Adrenal gland (tissue), 19 donors: Measurements from ENCODE around the gene ATP1B3. TPM values are rescaled to one million over a fixed set of nuclear protein-coding genes. Genes with fewer than 3 reads are reported as not detected.

Experiments
- DNase-seq, 7 donors: peaks; one replicate each; pipeline ENCODE4 v3.0.0-alpha.2; 2019 to 2020
- H3K27ac ChIP-seq, 5 donors: fragments of 200-600 bp; sonication (generic) in 4 of 5; 1 replicate in 3 of 5; 2 replicates in 2 of 5; pipeline versions ENCODE4 v1.5.1 to v1.8.0; 2016 to 2020; ENCODE audit warnings: mild to moderate bottlenecking in 1 of 5
- H3K27me3 ChIP-seq: fragments of 200-600 bp; 2 replicates; pipeline ENCODE4 v1.8.0; 2021
- H3K36me3 ChIP-seq, 2 donors: fragments of 200-600 bp; replicated peaks in 1 of 2; 1 replicate in 1 of 2; 2 replicates in 1 of 2; pipeline versions ENCODE4 v1.5.1 to v1.8.0; 2018 to 2022
- H3K4me1 ChIP-seq, 2 donors: fragments of 200-600 bp; replicated peaks in 1 of 2; 1 replicate in 1 of 2; 2 replicates in 1 of 2; pipeline versions ENCODE4 v1.5.1 to v1.8.0; 2018 to 2021
- H3K4me3 ChIP-seq, 4 donors: fragments of 200-600 bp; sonication (generic) in 3 of 4; one replicate each; pipeline ENCODE4 v1.5.1; 2016 to 2018
- H3K9me3 ChIP-seq, 3 donors: fragments of 200-600 bp; sonication (generic) in 1 of 3; replicated peaks in 1 of 3; 1 replicate in 2 of 3; 2 replicates in 1 of 3; pipeline versions ENCODE4 v1.5.1 to v1.8.0; 2016 to 2021
- POLR2A ChIP-seq, 2 donors: fragments of 450-650 bp; IDR thresholded peaks; one replicate each; pipeline ENCODE4 v1.6.1; 2017; ENCODE audit warnings: antibody characterized with exemption in 2 of 2, mild to moderate bottlenecking in 2 of 2, moderate library complexity in 1 of 2
- WGBS, 4 donors: extraction: QIAGEN DNeasy Blood & Tissue Kit in 2 of 4; methylation state at CpG; one replicate each; pipeline versions ENCODE4 v1.1.5 to v1.1.7; 2013 to 2017; 5-methylcytosine and 5-hydroxymethylcytosine counted together
- intact Hi-C, 2 donors: fragments of 100-400 bp; cut with DNase I; formaldehyde crosslinking; loops; one replicate each; pipeline versions ENCODE4 v1.14.1 to v1.15.0; 2022 to 2023
- long read RNA-seq, 10 donors: library from polyadenylated mRNA in 3 of 10; unstranded in 2 of 10; stranded (forward) in 1 of 10; transcript quantifications; one replicate each; pipeline ENCODE4 v2.0.0 and lab custom pipeline, GENCODE V29; 2021 to 2026
- polyA plus RNA-seq, 3 donors: library from polyadenylated mRNA; stranded (reverse); fragments of 200-250 nt in 2 of 3; fragments of 350-450 nt in 1 of 3; fragmentation: Illumina TruSeq in 1 of 3; extraction: RNeasy Lipid Tissue Mini Kit (QIAGEN cat#74804) in 1 of 3; gene quantifications; one replicate each; pipeline ENCODE4 v1.2.3, GENCODE V29; 2013 to 2014
- total RNA-seq, 9 donors: library from RNA; depleted of rRNA in 4 of 9; stranded (reverse); fragments of >200 nt in 4 of 9; fragments of 120-200 nt in 1 of 9; fragmentation: NEBNext Ultra II Directional in 1 of 9; extraction: Animal tissue kit (Norgen Biotek cat#: 25700) in 1 of 9; gene quantifications; one replicate each; pipeline versions ENCODE4 v1.1.0 to v1.2.4, GENCODE V29; 2013 to 2023
- TF ChIP-seq, protein P1 (sequence below), 6 experiments: fragments of 450-650 bp in 4 of 6; fragments of 200-600 bp in 2 of 6; sonication (generic) in 1 of 6; IDR thresholded peaks; 1 replicate in 5 of 6; 2 replicates in 1 of 6; pipeline versions ENCODE4 v1.5.1 to v1.8.0; 2016 to 2021; ENCODE audit warnings: antibody characterized with exemption in 6 of 6, mild to moderate bottlenecking in 2 of 6, moderate library complexity in 1 of 6
- donor health status: healthy with polysubstance abuse.
- donor health status: Bipolar disorder and iron deficiency.
- donor health status: DM: yes; HTN: yes; CAD: no.
- donor health status: DM: no; HTN: no; CAD: no.
- donor health status: DM: no; HTN: no; CAD: no.
- donor health status: DM: yes; HTN: yes; CAD: no.

Gene ATP1B3
- total RNA-seq = 100 to 1,000 TPM in 3 of 9 donors, 10 to 100 TPM in 6; 65.2 to 300 (median 84.1) TPM
- 100 to 1,000 TPM; 167 to 216 (median 187) TPM for polyA plus RNA-seq
- long read RNA-seq, donor 1, transcript ATP1B3-201 (7 exons, 1,811 nt) = major isoform, 48 of 60 reads
- long read RNA-seq, donor 1, partial matches to known transcripts = 12 of 60 reads
- long read RNA-seq, donor 1, other reads (novel, unspliced or antisense) = 0 of 60 reads
- long read RNA-seq, donor 2, transcript ATP1B3-201 (7 exons, 1,811 nt) = major isoform, 16 of 26 reads
- long read RNA-seq, donor 2, partial matches to known transcripts = 10 of 26 reads
- long read RNA-seq, donor 2, other reads (novel, unspliced or antisense) = 0 of 26 reads
- long read RNA-seq, donor 3, transcript ATP1B3-201 (7 exons, 1,811 nt) = major isoform, 114 of 127 reads
- long read RNA-seq, donor 3, partial matches to known transcripts = 10 of 127 reads
- long read RNA-seq, donor 3, other reads (novel, unspliced or antisense) = 0 of 127 reads
- long read RNA-seq, donor 4, transcript ATP1B3-201 (7 exons, 1,811 nt) = major isoform, 220 of 233 reads
- long read RNA-seq, donor 4, partial matches to known transcripts = 2 of 233 reads
- long read RNA-seq, donor 4, other reads (novel, unspliced or antisense) = 11 of 233 reads
- long read RNA-seq, donor 5, transcript ATP1B3-201 (7 exons, 1,811 nt) = major isoform, 159 of 177 reads
- long read RNA-seq, donor 5, partial matches to known transcripts = 6 of 177 reads
- long read RNA-seq, donor 5, other reads (novel, unspliced or antisense) = 12 of 177 reads
- long read RNA-seq, donor 6, transcript ATP1B3-201 (7 exons, 1,811 nt) = major isoform, 93 of 101 reads
- long read RNA-seq, donor 6, partial matches to known transcripts = 6 of 101 reads
- long read RNA-seq, donor 6, other reads (novel, unspliced or antisense) = 2 of 101 reads
- long read RNA-seq, donor 7, transcript ATP1B3-201 (7 exons, 1,811 nt) = major isoform, 25 of 25 reads
- long read RNA-seq, donor 7, partial matches to known transcripts = 0 of 25 reads
- long read RNA-seq, donor 7, other reads (novel, unspliced or antisense) = 0 of 25 reads
- long read RNA-seq, donor 8, transcript ATP1B3-201 (7 exons, 1,811 nt) = major isoform, 78 of 99 reads
- long read RNA-seq, donor 8, partial matches to known transcripts = 19 of 99 reads
- long read RNA-seq, donor 8, other reads (novel, unspliced or antisense) = 0 of 99 reads
- long read RNA-seq, donor 9, transcript ATP1B3-201 (7 exons, 1,811 nt) = major isoform, 49 of 70 reads
- long read RNA-seq, donor 9, partial matches to known transcripts = 21 of 70 reads
- long read RNA-seq, donor 9, other reads (novel, unspliced or antisense) = 0 of 70 reads
- long read RNA-seq, donor 10, transcript ATP1B3-201 (7 exons, 1,811 nt) = major isoform, 22 of 36 reads
- long read RNA-seq, donor 10, partial matches to known transcripts = 8 of 36 reads
- long read RNA-seq, donor 10, other reads (novel, unspliced or antisense) = 5 of 36 reads

DNA sequence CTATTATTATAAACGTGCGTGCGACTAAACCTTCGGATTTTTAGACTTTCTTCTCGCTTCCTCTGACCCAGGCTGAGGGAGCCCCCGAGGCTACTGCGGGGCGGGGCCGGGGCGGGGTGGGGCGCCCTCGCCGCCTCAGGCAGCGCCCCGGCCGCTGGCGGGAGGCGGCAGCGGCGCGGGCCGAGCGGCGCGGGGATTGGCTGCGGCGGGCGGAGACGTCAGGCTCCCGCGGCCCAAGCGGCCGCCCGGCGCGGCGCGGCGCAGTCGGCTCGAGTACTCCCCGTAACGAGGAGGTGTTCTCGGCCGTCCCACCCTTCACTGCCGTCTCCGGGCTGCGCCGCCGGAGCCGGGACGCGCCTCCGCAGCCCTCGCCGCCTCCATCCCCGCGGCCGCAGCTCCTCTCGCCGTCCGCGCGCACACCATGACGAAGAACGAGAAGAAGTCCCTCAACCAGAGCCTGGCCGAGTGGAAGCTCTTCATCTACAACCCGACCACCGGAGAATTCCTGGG is at the start of gene ATP1B3:
Gene ATP1B3 (plus strand): TSS at position 263 of the 510 bp plus-strand sequence. CDS start 159 bp downstream, at position 422.
- DNase-seq = peak; percentile 83 to 91 (median 86)
- Histone ChIP-seq H3K27me3 (no peaks in the 10 kb centered on the region), H3K4me3 (peak within 1 kb of the TSS; percentile 82 to 97 (median 90)), H3K27ac (peak within 1 kb of the TSS; percentile 92 to 99 (median 97)), H3K9me3 (no peaks in the 10 kb centered on the region), H3K4me1 (peaks cover 19 to 40% of the 10 kb centered on the region in 2 donors), H3K36me3 (no peaks in the 10 kb centered on the region)
- intact Hi-C loops = loop anchor here (10.0 kb wide), 2 partner anchors 82 to 142 kb away; partner anchors contain the start of gene RNF7 (in 1 of the 2)
- WGBS, 4 donors = 0 to 1% (median 0%) methylated on average over 9 to 69 of the region's 69 CpGs
- TF ChIP-seq, protein P1, sequence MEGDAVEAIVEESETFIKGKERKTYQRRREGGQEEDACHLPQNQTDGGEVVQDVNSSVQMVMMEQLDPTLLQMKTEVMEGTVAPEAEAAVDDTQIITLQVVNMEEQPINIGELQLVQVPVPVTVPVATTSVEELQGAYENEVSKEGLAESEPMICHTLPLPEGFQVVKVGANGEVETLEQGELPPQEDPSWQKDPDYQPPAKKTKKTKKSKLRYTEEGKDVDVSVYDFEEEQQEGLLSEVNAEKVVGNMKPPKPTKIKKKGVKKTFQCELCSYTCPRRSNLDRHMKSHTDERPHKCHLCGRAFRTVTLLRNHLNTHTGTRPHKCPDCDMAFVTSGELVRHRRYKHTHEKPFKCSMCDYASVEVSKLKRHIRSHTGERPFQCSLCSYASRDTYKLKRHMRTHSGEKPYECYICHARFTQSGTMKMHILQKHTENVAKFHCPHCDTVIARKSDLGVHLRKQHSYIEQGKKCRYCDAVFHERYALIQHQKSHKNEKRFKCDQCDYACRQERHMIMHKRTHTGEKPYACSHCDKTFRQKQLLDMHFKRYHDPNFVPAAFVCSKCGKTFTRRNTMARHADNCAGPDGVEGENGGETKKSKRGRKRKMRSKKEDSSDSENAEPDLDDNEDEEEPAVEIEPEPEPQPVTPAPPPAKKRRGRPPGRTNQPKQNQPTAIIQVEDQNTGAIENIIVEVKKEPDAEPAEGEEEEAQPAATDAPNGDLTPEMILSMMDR (IDR thresholded peaks at IDR 0.05) = peak in 2 of 6 experiments; percentile 2 to 25
- peak; percentile 92 to 98 for TF ChIP-seq POLR2A (IDR thresholded peaks at IDR 0.05)

DNA sequence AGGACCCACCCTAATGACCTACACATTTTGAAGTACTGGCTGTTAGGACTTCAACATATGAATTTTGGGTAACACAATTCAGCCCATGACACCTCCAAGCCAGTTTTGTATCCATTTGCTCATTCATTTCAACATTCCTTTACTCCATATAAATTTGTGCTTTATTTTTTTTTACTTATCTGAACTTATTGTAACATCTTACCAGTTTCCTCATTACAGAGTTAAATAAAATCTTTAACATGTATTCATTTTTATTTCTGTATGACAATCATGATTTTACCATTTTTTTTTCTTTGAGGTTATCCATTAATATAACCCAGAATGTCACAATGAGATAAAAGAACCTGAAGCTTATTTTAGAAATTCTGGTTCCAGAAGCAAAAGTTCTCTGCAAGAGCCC is 48.0 kb upstream of the ATP1B3 start:
- Histone ChIP-seq H3K9me3 (no peaks in the 10 kb centered on the region), H3K36me3 (no peaks in the 10 kb centered on the region), H3K27me3 (no peaks in the 10 kb centered on the region), H3K4me3 (no peak overlapping the region), H3K4me1 (no peaks in the 10 kb centered on the region), H3K27ac (no peak overlapping the region)
- DNase-seq = no peak
- intact Hi-C loops = no loop called here
- TF ChIP-seq, protein P1 (IDR thresholded peaks at IDR 0.05) = no peak
- no peak for TF ChIP-seq POLR2A (IDR thresholded peaks at IDR 0.05)

DNA sequence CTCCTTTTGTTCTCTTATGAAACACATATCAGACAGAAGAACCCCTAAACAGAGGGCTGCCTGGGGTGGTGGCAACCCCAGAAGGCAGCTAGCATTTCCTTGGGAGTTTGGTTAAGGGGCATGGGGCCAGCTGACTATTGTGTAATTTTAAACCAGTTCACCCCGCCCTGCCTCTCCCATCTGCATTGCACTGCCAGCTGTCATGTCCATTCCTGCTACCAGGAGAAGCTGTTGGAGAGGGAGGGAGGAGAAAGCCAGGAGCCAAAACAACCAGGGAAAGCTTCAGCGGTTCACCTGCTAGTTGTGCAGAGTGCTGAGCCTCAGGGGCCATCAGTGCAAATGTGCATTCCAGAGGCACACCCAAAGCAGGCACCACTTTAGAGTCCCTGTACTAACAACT is 47.6 kb upstream of the ATP1B3 start:
- Histone ChIP-seq H3K27ac (no peak overlapping the region), H3K4me3 (no peak overlapping the region), H3K36me3 (no peaks in the 10 kb centered on the region), H3K4me1 (no peaks in the 10 kb centered on the region), H3K27me3 (no peaks in the 10 kb centered on the region), H3K9me3 (no peaks in the 10 kb centered on the region)
- TF ChIP-seq, protein P1 (IDR thresholded peaks at IDR 0.05) = no peak
- no peak for TF ChIP-seq POLR2A (IDR thresholded peaks at IDR 0.05)
- intact Hi-C loops = no loop called here
- 39 to 65% (median 51%) methylated on average over 2 of the region's 2 CpGs for WGBS, 4 donors
- DNase-seq = peak in 5 of 7 donors; percentile 28 to 58 (median 39)
